Germinal center (tissue), 1 donor: Measurements from ENCODE around the gene USH1C.

Source experiments
- DNase-seq: peaks from one replicate; pipeline ENCODE4 v3.0.0; 2012; ENCODE audit warnings: mixed read lengths, low spot score

USH1C gene

DNA sequence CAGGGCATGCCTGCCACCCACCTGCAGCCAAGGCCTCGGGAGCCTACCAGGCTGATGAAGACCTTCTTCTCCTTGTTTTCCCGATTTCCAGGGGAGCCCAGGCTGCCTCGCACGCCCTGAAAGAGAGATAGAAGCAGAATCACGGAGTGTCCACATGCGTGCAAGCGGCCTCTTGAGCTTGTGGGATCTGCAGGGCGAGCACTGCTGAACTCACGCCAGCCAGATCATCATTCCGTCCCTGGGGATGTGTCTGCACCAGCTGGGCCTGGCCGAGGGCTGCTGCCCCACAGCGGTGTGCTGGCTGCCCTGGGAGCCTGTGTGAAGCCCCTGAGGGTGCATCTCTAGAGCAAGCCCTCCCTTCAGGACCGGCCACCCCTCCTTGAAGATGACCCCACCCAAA, 17.9 kb downstream of the USH1C start:
- DNase-seq = no peak

DNA sequence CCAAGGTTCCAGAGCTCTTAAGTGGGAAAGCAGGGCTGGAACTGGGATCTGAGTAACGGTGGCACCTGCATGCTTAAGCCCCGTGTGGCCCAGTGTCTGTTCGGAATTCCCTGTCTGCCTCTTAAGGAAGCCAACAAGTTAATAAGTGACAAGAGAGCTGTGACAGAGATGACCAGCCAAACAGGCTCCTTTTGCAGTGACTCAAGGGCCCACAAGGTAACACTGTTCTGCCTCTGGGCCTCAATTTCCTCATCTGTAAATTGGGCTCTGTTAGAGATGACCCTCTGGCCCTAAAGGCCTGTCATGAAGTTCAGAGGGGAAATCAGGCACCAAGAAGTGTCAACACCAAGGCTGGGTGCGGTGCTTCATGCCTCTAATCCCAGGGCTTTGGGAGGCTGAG, 18.6 kb downstream of the USH1C start:
- no peak for DNase-seq

DNA sequence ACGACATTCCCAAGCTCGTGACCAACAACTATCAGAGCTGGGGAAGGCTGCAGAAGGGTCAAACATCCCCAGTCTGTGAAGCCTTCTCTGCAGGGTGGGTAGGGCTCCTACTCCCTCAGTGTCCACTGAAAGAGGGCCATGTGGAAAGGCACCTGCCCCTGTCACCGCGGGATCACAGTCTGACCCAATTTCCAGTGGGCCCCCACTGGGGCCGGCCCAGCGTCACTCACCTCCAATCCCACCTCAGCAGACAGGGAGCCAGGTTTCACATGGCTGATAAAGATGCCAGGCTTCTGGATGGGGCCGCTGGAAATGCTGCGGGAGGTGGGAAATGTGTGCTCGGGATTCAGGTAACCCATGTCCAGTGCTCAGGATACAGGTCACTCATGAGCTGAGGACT, 20.0 kb downstream of the USH1C start:
- no peak for DNase-seq

DNA sequence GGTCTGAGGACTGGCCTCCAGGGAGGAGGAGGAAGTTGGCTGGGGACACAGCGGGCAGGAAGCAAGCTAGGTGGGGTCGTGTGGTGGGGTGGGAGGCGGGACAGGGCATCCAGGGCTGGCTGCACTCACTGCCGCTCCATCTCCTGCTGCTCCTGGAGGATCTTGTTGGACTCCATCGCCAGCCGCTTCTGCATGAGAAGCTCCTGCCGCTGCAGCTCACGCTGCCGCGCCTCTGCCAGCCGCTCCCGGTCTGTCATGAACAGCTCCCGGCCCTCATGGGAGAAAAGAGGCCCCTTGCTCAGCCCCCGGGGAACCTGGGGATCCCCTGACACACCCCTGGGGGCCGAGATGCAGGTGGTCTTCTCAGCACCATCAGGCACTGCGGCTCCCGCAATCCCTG, 21.6 kb downstream of the USH1C start:
- no peak for DNase-seq

- DNase-seq = no peak
Observed at GRCh38 chr11:17521106-17521900, 22.9 kb downstream of the USH1C start.

DNA sequence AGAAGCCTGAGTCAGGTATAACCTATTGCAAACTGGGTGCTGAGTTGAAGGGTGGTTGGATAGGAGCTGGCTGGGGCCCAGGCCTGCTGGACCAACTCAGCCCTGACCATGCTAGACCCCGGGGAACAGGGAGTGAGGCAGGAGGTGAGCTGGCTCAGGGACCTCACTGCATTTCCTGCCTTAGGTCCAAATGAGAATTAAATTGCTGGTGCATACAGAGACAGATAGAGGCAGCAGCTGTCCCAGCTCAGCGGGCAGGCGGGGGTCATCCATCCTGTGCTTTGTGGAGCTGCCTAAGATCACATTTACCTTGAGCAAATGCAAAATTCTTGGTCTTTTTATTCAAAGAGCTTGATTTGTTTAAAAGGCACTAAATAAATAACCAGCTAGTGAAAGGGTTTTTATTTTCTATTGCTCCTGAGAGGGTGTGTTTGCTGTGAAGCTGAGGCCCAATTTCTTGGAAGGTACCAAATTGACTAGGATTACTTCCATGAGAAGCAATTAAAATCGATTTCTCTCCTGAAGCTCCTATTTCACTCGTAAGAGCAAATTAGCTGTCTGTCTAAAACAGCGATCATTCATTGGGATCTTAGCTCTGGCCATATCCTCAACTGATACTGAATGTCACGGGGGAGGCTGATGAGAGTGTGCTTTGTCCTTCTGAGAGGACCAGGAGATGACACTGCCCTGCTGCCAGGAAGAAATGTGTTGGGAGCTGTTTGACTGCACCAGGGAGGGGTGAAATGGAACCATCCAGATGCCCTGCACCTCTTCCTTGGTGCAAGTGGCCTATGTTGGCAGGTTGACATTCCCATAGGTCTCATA, 24.9 kb downstream of the USH1C start:
- no peak for DNase-seq

- DNase-seq = no peak
Observed at GRCh38 chr11:17518366-17518765, 25.9 kb downstream of the USH1C start.

DNA sequence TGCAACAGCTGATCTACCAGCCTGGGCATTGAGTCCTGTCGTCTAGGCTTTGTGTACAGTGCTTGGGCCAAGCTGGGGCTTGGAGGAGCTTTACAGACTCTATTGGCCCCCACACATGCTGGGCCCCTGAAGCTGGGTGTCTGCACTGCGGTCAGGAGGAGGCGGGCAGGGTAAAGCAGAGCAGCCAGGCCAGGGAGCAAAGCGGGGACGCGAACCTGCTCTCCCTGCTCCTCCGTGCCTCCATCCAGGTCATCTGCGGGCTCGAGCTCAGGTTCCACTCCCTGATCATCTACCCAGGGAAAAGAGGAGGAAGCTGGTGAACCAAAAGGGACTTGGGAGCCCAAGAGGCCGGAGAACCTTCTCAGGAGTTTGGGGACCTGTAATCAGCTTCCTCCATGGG, 27.0 kb downstream of the USH1C start:
- DNase-seq = no peak

DNA sequence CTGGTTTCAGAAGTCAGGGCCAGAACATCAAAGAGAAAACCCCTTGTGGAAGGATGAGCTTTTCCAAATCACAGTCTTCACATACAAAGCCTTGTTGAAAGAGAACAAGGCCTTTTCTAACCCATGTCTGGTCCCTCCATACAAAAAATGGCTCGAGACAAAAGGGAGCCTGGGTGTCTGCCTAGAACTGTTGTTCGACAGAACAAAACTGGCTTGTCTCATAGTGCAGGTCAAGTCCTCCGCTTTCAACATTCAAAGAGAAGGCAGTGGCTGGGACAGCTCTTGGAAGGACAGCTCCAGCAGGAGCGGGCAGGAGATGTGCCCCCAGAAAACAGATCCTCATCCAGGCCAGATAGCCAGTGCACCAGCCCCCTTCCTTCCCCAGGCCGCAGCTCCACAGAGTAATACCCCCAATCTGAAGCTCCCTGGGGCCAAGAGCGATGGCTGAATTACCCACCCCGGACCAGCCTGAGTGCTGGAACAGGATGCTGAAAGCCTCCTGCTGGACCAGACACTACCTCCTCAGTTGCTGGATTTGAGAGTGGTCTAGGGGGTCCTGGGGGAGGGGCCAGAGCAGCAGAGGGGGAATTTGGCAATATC, 27.6 kb downstream of the USH1C start:
- no peak for DNase-seq

DNA sequence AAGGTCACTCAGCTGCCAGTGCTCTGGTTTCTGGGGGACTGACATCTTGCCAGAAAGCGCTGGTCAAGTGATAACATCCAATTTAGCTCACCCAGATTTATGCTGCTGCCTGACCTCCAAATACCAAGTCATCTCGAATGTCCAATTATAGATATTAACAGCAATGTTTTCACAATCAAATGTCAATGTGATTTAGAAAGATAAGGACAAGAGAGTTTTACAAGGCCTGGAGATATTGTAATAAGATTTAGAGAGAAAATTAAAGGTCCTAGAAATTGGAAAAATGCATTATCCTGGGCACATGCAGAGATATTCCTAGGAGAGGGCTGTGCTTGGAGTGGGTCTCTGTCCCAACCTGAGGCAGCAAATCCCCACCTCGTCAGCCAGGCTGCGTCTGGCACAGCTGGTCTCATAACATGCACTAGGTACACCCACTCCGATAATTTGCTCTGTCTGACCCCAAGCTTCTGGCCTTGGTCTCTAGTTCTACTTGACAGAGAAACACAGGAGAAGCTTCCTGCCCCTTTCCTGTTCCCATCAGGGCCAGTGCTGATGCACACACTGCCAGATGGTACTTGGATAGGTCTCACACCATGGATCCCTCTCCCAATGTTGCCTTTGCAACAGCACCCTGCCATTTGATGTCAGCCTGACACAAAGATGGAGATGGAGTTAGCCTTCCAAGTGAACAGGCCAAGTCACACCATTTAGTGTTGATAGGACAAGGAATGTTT, 28.6 kb downstream of the USH1C start:
- DNase-seq = no peak

- DNase-seq = no peak
Observed at GRCh38 chr11:17514476-17514875, 29.7 kb downstream of the USH1C start.

GRCh38 chr11:17513853-17514252, 30.4 kb downstream of the USH1C start:
- DNase-seq = no peak

GRCh38 chr11:17512101-17512500, 32.1 kb downstream of the USH1C start:
- DNase-seq = no peak

GRCh38 chr11:17511571-17511970, 32.6 kb downstream of the USH1C start:
- DNase-seq = no peak

- DNase-seq = no peak
Observed at GRCh38 chr11:17510507-17511206, 33.6 kb downstream of the USH1C start.

- no peak for DNase-seq
Observed at GRCh38 chr11:17508791-17509190, 35.4 kb downstream of the USH1C start.

DNA sequence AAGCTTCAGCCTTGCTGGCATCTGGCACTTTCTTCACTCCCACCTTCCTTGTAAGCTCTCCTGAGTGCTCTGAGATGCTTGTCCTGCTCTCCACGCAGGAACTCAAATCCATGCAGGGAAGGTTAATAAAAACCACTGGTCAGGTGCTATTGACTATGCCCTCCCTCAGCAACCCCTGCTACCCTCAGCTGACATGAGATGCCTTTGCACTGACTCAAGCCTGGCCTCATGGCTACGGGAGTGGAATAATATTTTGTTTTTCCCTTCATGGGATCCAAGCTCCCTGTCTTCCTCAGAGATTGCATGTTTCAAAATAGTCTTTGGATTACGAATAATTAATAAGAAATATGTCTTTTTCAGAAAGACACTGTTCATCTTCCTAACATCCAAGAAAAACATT, 35.9 kb downstream of the USH1C start:
- no peak for DNase-seq

DNA sequence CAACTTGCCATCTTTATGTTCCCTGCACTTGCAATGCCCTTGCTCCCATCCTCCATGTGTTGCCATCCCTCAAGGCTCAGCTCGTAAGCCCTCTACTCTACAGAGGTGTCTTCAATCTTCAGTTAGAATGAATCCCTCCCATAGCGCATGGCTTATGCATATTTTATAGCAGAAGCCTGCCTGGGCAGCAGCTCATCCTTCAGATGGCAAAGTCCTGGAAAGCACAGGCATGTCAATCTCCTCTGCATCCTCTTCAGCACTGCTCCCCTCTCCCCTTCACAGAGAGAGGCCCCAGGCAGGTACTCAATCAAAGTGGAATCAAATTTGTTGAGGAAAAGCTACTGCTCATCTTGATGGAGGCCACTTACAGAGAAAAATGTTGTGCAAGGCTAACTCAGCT, 36.4 kb downstream of the USH1C start:
- DNase-seq = no peak

DNA sequence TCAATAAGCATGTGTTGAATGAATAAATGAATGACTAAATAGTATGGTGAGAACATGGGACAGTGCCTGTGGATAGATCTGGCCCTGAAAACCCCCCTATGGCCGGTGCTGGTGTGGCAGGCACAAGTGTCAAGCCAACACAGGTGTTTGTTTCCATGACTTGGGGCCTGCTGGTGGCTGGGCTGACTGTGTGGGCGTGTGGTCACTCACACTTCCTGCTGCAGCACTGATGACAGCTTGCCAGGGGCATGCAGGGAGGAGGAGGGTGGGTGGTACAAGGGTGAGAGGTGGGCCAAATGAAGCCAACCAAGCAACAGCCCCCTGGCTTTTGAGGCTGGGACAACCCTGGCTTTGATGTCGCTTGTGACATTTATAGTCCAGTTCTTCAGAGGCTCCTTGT, 37.3 kb downstream of the USH1C start:
- DNase-seq = no peak

GRCh38 chr11:17506314-17506713, 37.9 kb downstream of the USH1C start:
- no peak for DNase-seq

DNA sequence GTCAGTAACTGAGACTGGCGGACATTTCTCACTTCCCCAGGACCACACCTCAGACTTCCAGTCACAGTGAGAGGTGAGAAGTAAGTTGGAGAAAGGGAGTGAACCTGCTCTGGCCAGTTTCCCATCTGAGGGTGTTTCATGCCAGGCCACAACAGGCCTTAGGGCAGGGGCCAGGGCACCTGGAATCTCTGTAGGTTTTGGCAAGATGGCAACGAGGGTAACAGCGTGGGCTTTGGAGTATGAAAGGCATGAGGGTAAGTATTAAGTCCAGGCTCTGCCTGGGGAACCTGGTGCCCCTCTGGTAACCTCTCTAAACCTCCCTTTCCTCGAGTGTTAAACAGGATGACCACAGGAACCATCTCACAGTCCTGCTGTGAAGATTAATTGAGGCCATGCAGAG, 39.1 kb downstream of the USH1C start:
- no peak for DNase-seq
